ENCODE results near the gene TLE1. TPM values are rescaled to one million over a fixed set of nuclear protein-coding genes. Genes with fewer than 3 reads are reported as not detected.

Gene TLE1
- total RNA-seq, 1 donor from 2014 or later = 60.6 TPM

GRCh38 chr9:81635521-81636254 is 53.7 kb downstream of the TLE1 start:
- no peaks in the 10 kb centered on the region for H3K27me3 Mint-ChIP-seq (ENCODE audit: unreplicated experiment)
- H3K9me3 Mint-ChIP-seq (ENCODE audit: unreplicated experiment) = no peaks in the 10 kb centered on the region
- peaks cover 49% of the 10 kb centered on the region for H3K36me3 Mint-ChIP-seq (ENCODE audit: unreplicated experiment)
- H3K4me1 Mint-ChIP-seq (ENCODE audit: unreplicated experiment) = peaks cover 41% of the 10 kb centered on the region
- no peak overlapping the region for H3K4me3 Mint-ChIP-seq (ENCODE audit: unreplicated experiment)
- no peak for TF ChIP-seq CTCF (IDR thresholded peaks at IDR 0.05)
- H3K27ac Mint-ChIP-seq (ENCODE audit: unreplicated experiment) = peak overlapping the region; percentile 9
- no peak for DNase-seq (ENCODE audit: extremely low spot score, unreplicated experiment)

- H3K27ac Mint-ChIP-seq (ENCODE audit: unreplicated experiment) = peak overlapping the region; percentile 9
- no peak overlapping the region for H3K4me3 Mint-ChIP-seq (ENCODE audit: unreplicated experiment)
- no peaks in the 10 kb centered on the region for H3K27me3 Mint-ChIP-seq (ENCODE audit: unreplicated experiment)
- no peaks in the 10 kb centered on the region for H3K9me3 Mint-ChIP-seq (ENCODE audit: unreplicated experiment)
- no peak for DNase-seq (ENCODE audit: extremely low spot score, unreplicated experiment)
- H3K4me1 Mint-ChIP-seq (ENCODE audit: unreplicated experiment) = peaks cover 36% of the 10 kb centered on the region
- peaks cover 42% of the 10 kb centered on the region for H3K36me3 Mint-ChIP-seq (ENCODE audit: unreplicated experiment)
- no peak for TF ChIP-seq CTCF (IDR thresholded peaks at IDR 0.05)
Observed at GRCh38 chr9:81634915-81635516, 54.3 kb downstream of the TLE1 start.

GRCh38 chr9:81633952-81634854 is 55.1 kb downstream of the TLE1 start:
- Mint-ChIP-seq H3K27me3 (ENCODE audit: unreplicated experiment) (no peaks in the 10 kb centered on the region), H3K9me3 (ENCODE audit: unreplicated experiment) (no peaks in the 10 kb centered on the region), H3K27ac (ENCODE audit: unreplicated experiment) (no peak overlapping the region), H3K36me3 (ENCODE audit: unreplicated experiment) (peaks cover 42% of the 10 kb centered on the region), H3K4me1 (ENCODE audit: unreplicated experiment) (peaks cover 36% of the 10 kb centered on the region), H3K4me3 (ENCODE audit: unreplicated experiment) (no peak overlapping the region)
- TF ChIP-seq CTCF (IDR thresholded peaks at IDR 0.05) = no peak
- DNase-seq (ENCODE audit: extremely low spot score, unreplicated experiment) = no peak

- H3K4me1 Mint-ChIP-seq (ENCODE audit: unreplicated experiment) = peaks cover 36% of the 10 kb centered on the region
- no peaks in the 10 kb centered on the region for H3K27me3 Mint-ChIP-seq (ENCODE audit: unreplicated experiment)
- peak overlapping the region; percentile 51 for H3K27ac Mint-ChIP-seq (ENCODE audit: unreplicated experiment)
- TF ChIP-seq CTCF (IDR thresholded peaks at IDR 0.05) = no peak
- H3K4me3 Mint-ChIP-seq (ENCODE audit: unreplicated experiment) = no peak overlapping the region
- H3K36me3 Mint-ChIP-seq (ENCODE audit: unreplicated experiment) = peaks cover 43% of the 10 kb centered on the region
- H3K9me3 Mint-ChIP-seq (ENCODE audit: unreplicated experiment) = no peaks in the 10 kb centered on the region
- DNase-seq (ENCODE audit: extremely low spot score, unreplicated experiment) = no peak
Observed at GRCh38 chr9:81632599-81632998, 56.7 kb downstream of the TLE1 start.

All from osteocyte (in vitro differentiated cells).